GM12891 (cell line): Measurements from ENCODE around the gene ITGBL1.

Experiments
- POLR2AphosphoS5 ChIP-seq: IDR thresholded peaks from 2 replicates; pipeline ENCODE4 v1.6.1; 2011; ENCODE audit warnings: low read depth, low read length, control low read depth
- TAF1 ChIP-seq: IDR thresholded peaks from 2 replicates; pipeline ENCODE4 v1.6.1; 2011; ENCODE audit warnings: low read depth, low read length, control low read depth

DNA sequence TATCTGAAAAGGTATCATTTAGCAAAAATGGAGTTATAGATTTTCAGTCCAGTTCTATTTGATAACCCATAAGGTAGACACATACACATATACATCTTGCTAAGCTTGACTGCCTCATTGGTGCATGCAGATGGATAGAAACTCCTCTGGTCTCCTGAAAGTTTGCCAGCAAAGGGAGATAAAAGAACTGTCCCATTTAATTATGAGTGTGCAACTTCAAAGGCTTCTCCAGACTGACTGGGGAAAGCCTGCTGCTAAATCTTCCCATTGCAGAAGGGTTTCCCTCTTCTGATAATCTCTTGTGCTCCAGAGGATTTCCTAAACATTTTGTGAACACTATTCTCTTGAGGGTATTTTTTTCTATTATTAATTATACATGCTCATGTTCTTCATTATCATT lies 131.9 kb downstream of the ITGBL1 start:
- TF ChIP-seq POLR2AphosphoS5 (no peak), TAF1 (no peak)
